Neuron (in vitro differentiated cells): ENCODE results near the gene PITPNM3.

Experiments used
- H2AFZ ChIP-seq: one replicate; pipeline ENCODE4 v1.6.1; 2013; ENCODE audit warnings: low read depth, mild to moderate bottlenecking, inconsistent platforms, low read length, moderate library complexity
- H3K27me3 ChIP-seq: one replicate; pipeline ENCODE4 v1.6.1; 2013; ENCODE audit warnings: low read length; ENCODE audit not compliant: insufficient read depth
- H3K36me3 ChIP-seq: one replicate; pipeline ENCODE4 v1.6.1; 2013; ENCODE audit warnings: low read length; ENCODE audit not compliant: insufficient read depth
- H3K4me1 ChIP-seq: one replicate; pipeline ENCODE4 v1.6.1; 2013; ENCODE audit warnings: low read length; ENCODE audit not compliant: insufficient read depth
- H3K4me3 ChIP-seq: 2 replicates; pipeline ENCODE4 v1.5.1; 2013; ENCODE audit warnings: mild to moderate bottlenecking, low read length, moderate library complexity
- H3K9me3 ChIP-seq: one replicate; pipeline ENCODE4 v1.6.1; 2013; ENCODE audit warnings: low read length

Gene PITPNM3

DNA sequence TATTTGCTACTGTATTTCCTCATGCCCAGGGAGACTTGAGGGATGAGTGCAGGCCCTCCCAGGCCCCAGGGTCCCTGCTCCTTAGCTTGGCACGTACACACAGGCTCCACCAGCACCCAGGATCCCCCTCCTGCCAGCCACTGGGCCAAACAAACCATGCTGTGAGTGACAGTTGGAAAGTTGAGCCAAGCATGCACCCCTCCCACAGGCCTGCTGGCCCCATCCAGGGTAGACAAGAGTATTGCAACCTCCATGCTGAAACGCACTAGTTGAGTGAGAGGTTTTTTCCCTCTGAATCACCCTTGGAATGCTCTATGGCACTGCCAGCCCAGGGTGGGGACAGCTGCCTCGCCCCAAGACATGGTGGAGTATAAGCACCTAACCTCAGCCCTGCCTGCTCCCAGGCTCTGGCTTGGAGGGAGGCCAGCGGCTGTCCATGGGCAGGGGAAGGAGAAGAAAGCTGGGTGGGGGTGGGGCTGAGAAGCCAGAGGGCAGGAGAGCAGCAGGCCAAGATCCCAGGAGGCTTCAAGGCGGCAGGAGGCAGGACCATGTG lies 49.6 kb downstream of the PITPNM3 start:
- Histone ChIP-seq H3K4me3 (no peak overlapping the region), H3K9me3 (no peaks in the 10 kb centered on the region), H3K4me1 (peaks cover 7% of the 10 kb centered on the region), H3K36me3 (no peaks in the 10 kb centered on the region), H2AFZ (no peak overlapping the region), H3K27me3 (no peaks in the 10 kb centered on the region)

DNA sequence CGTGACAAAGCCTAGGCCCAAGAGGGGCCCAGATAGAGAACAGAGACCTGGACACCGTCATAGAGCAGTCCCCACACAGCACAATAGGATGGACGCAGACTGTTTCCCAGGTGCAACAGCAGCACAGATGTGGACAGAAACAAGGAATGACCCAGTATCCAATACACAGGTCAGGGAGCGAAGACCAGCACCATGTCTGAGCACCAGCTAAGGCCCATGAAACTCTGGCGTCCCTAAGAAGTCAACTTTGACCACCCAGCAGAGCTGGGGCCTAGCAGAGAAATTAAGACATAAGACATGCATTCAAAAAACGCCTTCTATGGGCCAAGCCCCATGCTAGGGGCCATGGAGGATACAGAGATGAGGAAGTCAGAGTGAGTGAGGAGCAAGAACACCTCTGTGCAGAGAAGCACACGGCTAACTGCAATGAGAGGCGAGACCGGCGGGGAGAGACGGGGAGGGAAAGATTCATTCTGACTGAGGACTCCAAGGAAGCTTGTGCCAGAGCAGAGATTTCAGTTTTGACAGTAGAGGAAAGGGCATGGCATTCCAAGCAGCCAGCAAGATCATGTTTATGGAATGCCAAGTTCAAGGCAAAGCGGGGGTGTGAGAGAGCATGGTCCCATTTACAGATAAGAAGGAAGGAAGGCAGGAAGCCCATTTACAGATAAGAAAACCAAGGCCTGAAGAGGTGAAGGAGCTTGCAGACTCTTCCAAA lies 50.8 kb downstream of the PITPNM3 start:
- Histone ChIP-seq H3K9me3 (no peaks in the 10 kb centered on the region), H3K4me3 (no peak overlapping the region), H3K36me3 (no peaks in the 10 kb centered on the region), H3K27me3 (no peaks in the 10 kb centered on the region), H2AFZ (no peak overlapping the region), H3K4me1 (peaks cover 6% of the 10 kb centered on the region)

DNA sequence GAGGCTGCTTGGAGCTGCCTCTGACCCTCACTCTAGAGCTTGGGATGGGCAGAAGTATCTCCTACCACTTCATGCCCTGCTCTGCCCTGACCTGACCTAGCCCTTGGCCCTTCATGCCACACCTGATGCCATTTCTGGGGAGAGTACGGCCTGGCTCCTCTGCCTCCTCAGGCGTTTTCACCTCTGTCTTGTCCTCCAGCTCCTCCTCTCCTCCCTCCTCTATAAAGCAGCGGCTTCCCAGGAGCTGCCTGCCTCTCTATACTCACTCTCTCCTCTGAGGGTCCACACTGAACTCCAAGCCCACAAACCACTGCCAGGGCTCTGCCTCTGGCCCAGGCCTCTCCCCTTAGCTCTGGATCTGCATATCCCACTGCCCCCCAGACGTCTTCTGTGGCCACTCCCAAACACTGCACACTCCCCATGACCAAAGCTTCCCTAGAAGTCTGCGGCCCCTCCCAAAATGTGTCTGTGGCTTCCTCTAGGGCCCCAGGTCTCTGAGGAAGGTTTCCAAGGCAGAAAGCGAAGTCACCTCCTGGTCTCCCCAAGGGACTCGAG lies 52.6 kb downstream of the PITPNM3 start:
- Histone ChIP-seq H3K4me3 (no peak overlapping the region), H3K27me3 (no peaks in the 10 kb centered on the region), H3K9me3 (no peaks in the 10 kb centered on the region), H2AFZ (no peak overlapping the region), H3K4me1 (no peaks in the 10 kb centered on the region), H3K36me3 (no peaks in the 10 kb centered on the region)

DNA sequence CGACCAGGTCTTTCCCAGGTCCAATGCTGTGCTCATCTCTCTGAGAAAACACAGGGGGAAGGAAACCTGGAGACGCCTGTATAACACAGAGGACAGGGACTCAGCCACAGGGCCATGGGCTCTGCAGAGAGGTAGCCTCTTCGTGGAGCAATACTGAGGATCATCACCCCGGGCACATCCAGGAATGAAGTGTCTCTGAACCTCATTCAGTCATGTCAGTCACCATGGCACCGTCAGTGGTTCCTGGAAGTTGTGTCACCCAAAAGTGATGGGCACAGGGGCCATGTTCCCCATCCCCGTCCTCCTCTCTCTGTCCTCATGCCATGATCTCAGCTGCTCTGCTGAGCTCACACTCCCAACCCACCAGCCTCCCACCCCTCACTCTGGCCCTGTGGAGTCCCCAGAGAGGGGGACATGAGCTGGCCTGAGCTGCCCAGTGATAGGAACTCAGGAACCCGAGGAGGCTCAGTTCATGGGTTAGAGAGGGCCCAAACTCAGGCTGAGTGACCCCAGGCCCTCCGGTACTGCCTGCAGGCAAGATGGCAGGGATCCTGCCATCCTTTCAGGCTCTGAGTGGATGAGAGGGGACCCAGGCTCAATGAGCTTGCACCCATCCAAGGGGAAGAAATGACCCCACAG lies 53.4 kb downstream of the PITPNM3 start:
- no peaks in the 10 kb centered on the region for H3K36me3 ChIP-seq
- H3K27me3 ChIP-seq, result no peaks in the 10 kb centered on the region
- H3K4me3 ChIP-seq, result no peak overlapping the region
- no peaks in the 10 kb centered on the region for H3K9me3 ChIP-seq
- no peaks in the 10 kb centered on the region for H3K4me1 ChIP-seq
- H2AFZ ChIP-seq, result no peak overlapping the region

DNA sequence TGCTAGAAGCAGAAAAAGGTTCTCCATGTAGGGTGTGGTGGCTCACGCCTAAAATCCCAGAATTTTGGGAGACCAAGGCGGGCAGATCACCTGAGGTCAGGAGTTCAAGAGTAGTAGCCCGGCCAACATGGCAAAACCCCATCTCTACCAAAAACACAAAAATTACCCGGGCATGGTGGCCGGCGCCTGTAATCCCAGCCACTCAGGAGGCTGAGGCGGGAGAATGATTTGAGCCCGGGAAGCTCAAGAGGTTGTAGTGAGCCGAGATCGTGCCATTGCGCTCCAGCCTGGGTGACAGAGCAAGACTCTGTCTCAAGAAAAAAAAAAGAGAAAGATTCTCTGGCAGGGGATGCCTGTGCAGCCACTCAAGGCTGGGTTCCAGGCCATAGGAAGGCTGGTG lies 54.2 kb downstream of the PITPNM3 start:
- H3K27me3 ChIP-seq, result no peaks in the 10 kb centered on the region
- no peak overlapping the region for H3K4me3 ChIP-seq
- H3K4me1 ChIP-seq, result no peaks in the 10 kb centered on the region
- no peaks in the 10 kb centered on the region for H3K36me3 ChIP-seq
- H2AFZ ChIP-seq, result no peak overlapping the region
- H3K9me3 ChIP-seq, result no peaks in the 10 kb centered on the region

DNA sequence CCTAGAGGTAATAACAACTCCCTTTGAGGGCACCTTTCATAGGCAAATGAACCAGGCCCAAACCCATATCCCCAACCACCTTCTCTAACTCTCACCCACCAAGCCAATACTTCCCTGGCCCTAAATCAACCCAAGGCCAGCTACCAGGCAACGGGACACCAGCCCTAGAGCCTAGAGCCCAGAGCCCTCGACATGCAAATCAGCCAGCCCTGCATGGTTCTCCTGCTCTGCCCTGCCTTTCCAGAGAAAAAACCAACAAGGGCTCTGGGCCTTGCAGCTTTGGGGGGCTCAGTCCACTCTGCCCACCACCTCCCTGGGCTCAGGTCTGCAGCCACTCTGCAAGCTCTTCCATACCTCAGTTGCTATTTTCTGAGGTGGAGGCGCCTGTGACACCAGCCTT lies 55.0 kb downstream of the PITPNM3 start:
- no peak overlapping the region for H2AFZ ChIP-seq
- no peaks in the 10 kb centered on the region for H3K27me3 ChIP-seq
- H3K4me1 ChIP-seq, result no peaks in the 10 kb centered on the region
- no peak overlapping the region for H3K4me3 ChIP-seq
- H3K9me3 ChIP-seq, result no peaks in the 10 kb centered on the region
- no peaks in the 10 kb centered on the region for H3K36me3 ChIP-seq

DNA sequence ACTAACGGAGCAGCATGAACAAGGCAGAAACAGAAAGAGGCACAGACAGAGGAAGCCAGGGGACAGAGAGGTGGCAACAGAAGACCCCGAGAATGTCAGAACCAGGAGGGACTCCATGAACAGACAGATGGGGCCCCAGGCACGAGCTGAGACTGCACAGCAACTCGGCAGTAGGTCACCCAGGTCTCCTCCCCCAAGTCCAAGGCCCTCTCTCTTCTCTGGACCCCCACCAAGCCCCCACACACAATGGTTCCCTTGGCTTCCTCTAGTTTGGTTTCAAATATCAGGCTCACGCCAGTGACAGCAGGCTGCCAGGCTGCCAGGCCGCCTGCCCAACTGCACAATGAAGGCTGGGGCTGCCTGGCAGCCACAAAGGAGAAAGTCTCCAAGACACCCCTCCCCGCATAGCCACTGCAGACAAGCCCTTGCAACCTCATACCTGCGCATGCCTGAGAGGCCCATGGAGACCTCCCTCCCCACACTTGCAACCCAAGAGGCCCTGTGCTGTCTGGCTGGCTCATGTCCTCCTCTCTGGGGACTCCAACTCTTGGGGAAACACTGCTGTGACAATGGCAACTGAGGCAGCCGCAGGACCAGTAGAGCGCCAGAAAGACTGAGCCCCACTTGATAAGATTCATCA lies 57.3 kb downstream of the PITPNM3 start:
- Histone ChIP-seq H3K36me3 (no peaks in the 10 kb centered on the region), H3K4me1 (no peaks in the 10 kb centered on the region), H2AFZ (no peak overlapping the region), H3K4me3 (no peak overlapping the region), H3K27me3 (no peaks in the 10 kb centered on the region), H3K9me3 (no peaks in the 10 kb centered on the region)

DNA sequence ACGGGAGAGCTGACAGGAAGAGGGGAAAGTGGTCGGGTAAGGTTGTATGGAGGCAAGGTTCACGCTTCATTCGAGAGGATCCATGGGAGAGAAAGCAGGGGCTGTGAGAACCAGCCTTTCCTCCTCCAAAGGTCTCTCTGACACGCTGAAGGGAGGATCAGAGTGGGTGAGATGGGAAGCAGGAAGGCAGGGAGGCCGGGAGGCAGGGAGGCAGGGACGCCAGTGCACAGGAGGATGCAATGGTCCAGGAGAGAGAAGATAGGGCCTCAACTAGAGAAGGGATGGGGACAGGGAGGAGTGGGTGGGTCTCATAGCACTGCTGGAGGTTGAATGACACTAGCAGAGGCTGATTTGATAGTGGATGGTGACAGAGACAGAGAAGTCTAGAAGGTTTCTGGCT lies 58.0 kb downstream of the PITPNM3 start:
- H3K4me3 ChIP-seq, result no peak overlapping the region
- no peaks in the 10 kb centered on the region for H3K9me3 ChIP-seq
- H2AFZ ChIP-seq, result no peak overlapping the region
- no peaks in the 10 kb centered on the region for H3K4me1 ChIP-seq
- H3K36me3 ChIP-seq, result no peaks in the 10 kb centered on the region
- no peaks in the 10 kb centered on the region for H3K27me3 ChIP-seq

DNA sequence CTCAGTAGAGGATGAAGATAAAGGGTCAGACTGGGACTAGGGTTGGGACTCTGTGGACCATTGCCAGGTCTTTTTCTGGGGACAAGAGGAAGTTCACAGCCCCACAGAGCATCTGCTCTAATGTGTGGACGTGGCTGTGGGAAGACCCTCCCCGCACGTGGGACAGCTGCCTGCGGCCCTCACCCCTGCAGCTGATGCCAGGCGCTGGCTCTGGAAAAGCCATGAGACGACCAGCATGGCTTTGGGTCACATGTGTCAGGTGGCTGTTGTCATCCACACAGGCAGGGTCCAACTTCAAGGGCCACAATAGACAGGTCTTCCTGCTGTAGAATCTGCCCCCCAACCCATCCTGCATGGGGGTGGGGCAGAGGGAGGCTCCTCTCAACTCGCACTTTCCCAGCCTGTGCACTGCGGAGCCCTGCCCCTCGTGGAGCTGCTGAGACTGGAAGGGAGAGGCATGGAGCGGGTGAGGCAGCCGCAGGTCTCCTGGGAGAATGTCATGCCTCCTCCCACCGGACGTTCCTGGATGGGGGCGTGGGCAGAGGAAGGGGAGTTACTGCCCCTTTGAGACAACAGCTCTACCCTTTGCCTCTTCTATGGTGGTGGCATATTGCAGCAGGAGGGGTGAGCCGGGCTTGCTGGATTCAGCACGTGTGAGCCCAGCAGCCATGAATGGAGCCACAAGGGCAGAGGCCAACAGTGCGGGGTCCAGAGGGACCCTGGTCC lies 58.7 kb downstream of the PITPNM3 start:
- Histone ChIP-seq H3K36me3 (no peaks in the 10 kb centered on the region), H2AFZ (no peak overlapping the region), H3K27me3 (no peaks in the 10 kb centered on the region), H3K9me3 (no peaks in the 10 kb centered on the region), H3K4me3 (no peak overlapping the region), H3K4me1 (no peaks in the 10 kb centered on the region)

DNA sequence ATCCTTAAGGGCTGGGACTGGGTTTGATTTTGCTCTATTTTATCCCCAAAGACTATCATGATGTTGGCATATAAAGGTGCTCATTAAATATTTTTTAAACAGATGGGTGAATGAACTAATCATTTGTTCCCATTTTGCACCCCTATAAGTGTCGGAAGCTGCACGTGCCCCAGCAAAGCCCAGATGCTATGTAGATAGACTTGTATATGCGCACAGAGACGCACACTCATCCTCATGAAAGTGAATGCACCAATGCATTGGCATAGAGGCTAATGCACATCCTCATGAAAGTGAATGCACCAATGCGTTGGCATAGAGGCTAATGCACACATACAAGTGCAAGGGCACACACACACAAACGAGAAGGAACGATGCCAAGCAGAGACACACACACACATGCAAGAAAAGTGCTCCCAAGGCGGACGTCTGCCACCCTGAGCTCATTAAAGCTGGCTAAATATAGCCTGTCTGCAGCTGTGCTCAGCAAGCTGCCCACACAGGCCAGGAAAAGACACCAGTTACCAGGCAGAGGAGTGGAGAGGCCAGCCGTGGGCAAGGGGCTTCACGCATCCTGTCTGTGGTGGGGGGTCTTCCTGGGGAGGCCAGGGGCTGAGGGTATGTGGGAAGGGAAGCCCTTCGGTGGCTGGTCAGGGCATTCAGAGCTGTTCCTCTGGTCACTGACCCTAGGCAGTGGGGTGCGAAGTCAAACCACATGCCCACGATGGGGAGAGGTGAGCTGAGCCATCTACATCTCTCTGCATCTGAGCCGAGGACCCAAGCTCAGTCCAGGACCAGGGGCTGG lies 59.5 kb downstream of the PITPNM3 start:
- Histone ChIP-seq H3K27me3 (no peaks in the 10 kb centered on the region), H3K4me3 (no peak overlapping the region), H3K9me3 (no peaks in the 10 kb centered on the region), H3K36me3 (no peaks in the 10 kb centered on the region), H2AFZ (no peak overlapping the region), H3K4me1 (no peaks in the 10 kb centered on the region)

DNA sequence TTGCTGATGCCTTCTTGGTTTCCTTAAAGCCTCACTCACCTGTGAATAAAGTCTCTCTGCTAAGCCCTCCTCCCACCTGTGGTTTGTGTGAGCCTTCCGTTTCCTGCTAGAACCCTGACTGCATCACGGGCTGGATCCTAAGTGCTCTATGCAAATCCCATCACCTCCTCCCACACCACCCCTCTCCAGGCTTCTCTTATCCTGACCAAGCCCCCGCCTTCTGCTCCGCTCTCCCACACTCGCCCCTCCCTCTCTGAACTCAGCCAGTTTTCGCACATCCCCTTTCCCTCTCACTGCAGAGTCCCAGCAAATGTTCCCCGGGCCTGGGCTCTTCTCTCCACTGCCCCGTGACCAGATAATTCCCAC lies 60.3 kb downstream of the PITPNM3 start:
- Histone ChIP-seq H3K9me3 (no peaks in the 10 kb centered on the region), H3K27me3 (no peaks in the 10 kb centered on the region), H3K4me1 (no peaks in the 10 kb centered on the region), H2AFZ (no peak overlapping the region), H3K36me3 (no peaks in the 10 kb centered on the region), H3K4me3 (no peak overlapping the region)

DNA sequence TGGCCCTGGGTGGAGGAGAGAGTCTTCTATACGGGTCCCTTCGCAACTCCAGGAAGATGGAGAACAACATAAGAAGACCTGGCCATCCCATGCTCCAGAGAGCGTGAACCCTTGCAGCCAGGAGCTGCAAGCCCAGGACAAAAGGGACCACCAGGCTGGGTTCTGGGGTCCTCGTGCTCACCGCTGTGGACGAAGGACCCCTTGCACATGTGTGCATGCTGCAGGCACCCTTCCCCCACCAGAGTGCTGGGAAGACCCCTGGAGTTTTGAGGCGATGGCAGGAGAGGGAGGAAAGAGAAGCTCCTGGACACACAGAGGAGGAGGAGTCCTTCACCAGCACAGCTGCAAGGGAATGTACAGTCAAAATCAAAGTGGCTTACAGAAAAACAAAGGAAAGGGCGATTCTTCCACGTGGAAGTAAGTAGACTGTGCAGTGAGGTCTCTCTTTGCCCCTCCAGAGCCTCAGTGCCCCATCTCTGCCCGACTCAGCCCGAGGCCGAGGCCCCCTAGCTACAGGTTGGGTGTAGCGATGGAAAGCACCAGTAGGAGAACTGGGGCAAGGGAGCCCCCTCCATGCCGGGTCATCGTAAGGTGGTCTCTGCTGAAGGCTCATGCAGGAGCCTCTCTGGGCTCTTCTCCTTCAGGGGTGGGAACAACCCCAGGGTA lies 60.8 kb downstream of the PITPNM3 start:
- Histone ChIP-seq H3K27me3 (no peaks in the 10 kb centered on the region), H3K36me3 (no peaks in the 10 kb centered on the region), H3K4me1 (no peaks in the 10 kb centered on the region), H3K9me3 (no peaks in the 10 kb centered on the region), H2AFZ (no peak overlapping the region), H3K4me3 (no peak overlapping the region)
